H1 (cell line): Measurements from ENCODE around the gene RTN4. TPM values are rescaled to one million over a fixed set of nuclear protein-coding genes. Genes with fewer than 3 reads are reported as not detected.

Experiments
- CEBPB ChIP-seq: IDR thresholded peaks from 2 replicates; pipeline ENCODE4 v1.6.1; 2012; ENCODE audit warnings: low read depth, low read length
- EZH2 ChIP-seq: fragments of 200-600 bp; sonication (generic); IDR thresholded peaks from 2 replicates; pipeline ENCODE4 v1.7.1; 2012; ENCODE audit warnings: low read depth, mild to moderate bottlenecking, moderate library complexity, low read length, inconsistent platforms; ENCODE audit not compliant: severe bottlenecking
- RBBP5 ChIP-seq: IDR thresholded peaks from 2 replicates; pipeline ENCODE4 v1.7.1; 2012; ENCODE audit warnings: low read depth, mild to moderate bottlenecking, inconsistent platforms, low read length, moderate library complexity, borderline replicate concordance
- RXRA ChIP-seq: IDR thresholded peaks from 2 replicates; pipeline ENCODE4 v1.6.1; 2011; ENCODE audit warnings: low read depth, mild to moderate bottlenecking, low read length, moderate library complexity; ENCODE audit not compliant: insufficient read depth
- polyA plus RNA-seq, 7 experiments: library from polyadenylated mRNA; depleted of rRNA in 3 of 7; stranded (reverse) in 5 of 7; unstranded in 2 of 7; fragments of >200 nt in 5 of 7; fragments of 200-250 nt in 2 of 7; gene quantifications; 1 replicate in 5 of 7; 2 replicates in 1 of 7; 4 replicates in 1 of 7; pipeline versions ENCODE4 v1.2.1 to v1.2.3, GENCODE V29; 2011 to 2013; ENCODE audit warnings: missing spikeins in 2 of 7, mixed read lengths in 2 of 7
- total RNA-seq: library from RNA; stranded (reverse); fragmentation: NEBNext Ultra II Directional; extraction: Animal tissue kit (Norgen Biotek cat#: 25700); gene quantifications from 2 replicates; pipeline ENCODE4 v1.2.1, GENCODE V29; 2021

The RTN4 gene
- total and polyA plus RNA-seq, 2 of the 8 experiments (the other 6 are each of a cell fraction or from before 2014, with no cell fraction given) = 179 to 242 TPM

DNA sequence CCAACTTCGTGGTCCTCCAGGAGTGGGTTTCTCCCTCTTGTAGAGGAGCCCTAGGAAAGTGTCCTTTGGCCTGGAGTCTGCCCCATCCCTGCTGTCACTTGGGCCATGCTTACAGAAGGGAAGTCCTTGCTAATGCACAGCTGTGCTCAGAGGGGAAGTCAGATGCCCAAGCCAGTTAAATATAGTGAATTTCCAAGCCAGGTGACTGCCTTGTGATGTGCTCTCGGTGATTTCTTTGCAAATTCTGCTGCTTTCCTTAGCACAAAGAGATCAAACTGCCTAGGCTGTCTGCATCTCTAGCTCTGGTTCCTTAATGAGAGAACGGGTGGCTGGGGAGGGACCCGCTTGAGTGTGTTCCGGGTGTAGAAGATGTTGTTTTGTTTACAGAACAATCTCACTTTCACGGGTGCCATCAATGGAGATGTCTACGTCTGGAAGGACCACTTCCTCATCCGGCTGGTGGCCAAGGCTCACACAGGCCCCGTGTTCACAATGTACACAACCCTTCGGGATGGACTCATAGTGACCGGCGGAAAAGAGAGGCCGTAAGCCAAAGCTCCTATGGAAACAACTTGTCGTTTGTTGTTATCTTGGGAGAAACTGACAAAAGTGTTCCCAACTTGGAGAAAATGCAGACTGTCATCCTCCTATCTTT lies 91.4 kb downstream of the RTN4 start (continued):
- TF ChIP-seq RXRA (no peak), EZH2 (no peak), RBBP5 (no peak), CEBPB (no peak)
